ENCODE results near the gene CCDC24.

CCDC24 gene

DNA sequence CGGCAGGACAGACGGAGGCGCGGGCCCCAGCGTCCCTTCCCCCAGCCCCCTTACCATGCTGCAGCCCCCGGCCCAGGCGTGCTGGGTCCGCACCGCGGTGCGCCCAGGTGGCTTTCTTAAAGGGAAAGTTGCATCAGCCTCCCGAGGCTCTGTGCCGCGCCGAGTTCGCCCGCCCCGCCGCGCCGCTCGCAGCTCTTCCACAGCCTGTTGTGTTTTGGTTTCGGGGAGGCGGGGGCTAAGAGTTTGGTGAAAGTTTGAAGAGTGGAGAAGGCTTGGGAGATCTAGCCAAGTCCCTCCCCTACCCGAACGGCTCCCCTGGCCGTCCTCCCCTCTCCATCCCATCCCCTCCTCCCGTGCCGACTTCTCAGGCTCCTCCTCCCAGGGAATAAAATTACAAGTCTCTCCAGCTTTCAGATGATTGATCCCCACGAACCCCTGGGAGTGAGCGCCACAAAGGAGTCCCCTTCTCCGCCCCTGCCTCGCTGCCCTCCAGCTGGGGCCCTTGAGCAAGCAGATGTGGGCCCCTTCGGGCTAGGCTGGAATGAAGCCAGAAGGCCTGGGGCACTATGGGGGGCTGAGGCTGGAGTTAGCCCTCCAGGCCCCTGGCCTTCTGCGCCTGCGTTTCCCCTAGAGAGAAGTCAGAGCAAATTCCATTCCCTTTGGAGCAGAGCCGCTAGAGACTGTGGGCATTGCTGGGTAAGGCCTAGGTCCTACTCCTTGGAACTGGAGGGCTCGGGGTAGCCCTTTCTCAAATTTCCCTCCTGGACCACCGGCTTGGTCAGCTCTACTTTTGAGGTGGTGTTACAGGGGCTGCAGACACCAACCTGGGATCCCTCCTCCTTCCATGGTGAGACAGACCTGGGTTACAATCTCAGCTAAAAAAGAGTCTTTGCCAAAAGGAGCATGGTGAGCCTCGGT lies 40.1 kb downstream of the CCDC24 start, which contains the start of gene SLC6A9:
Gene SLC6A9 (minus strand): TSS at position 211 of the 918 bp plus-strand sequence. CDS start 7,185 bp downstream, outside the sequence.
- peak within 1 kb of the TSS; percentile 45 to 70 for H3K9ac ChIP-seq (ENCODE audit: low read depth in 1 of 2, low read length in 2 of 2)
- peaks cover 45 to 46% of the 10 kb centered on the region in 2 donors for H3K4me1 ChIP-seq (ENCODE audit: control insufficient read depth in 1 of 2, insufficient read depth in 2 of 2, low read length in 2 of 2)
- H3K27me3 ChIP-seq (ENCODE audit: control insufficient read depth in 1 of 2, insufficient read depth in 2 of 2, low read length in 2 of 2) = no peaks in the 10 kb centered on the region
- H3K27ac ChIP-seq (ENCODE audit: low read depth, low read length) = peak within 1 kb of the TSS; percentile 61
- no peaks in the 10 kb centered on the region for H3K36me3 ChIP-seq (ENCODE audit: control insufficient read depth in 1 of 2, insufficient read depth in 2 of 2, low read length in 2 of 2)
- peak within 1 kb of the TSS; percentile 74 to 77 for H3K4me3 ChIP-seq (ENCODE audit: low read depth in 1 of 2, low read length in 2 of 2)
- no peaks in the 10 kb centered on the region for H3K9me3 ChIP-seq (ENCODE audit: control insufficient read depth in 1 of 2, low read length in 2 of 2)

DNA sequence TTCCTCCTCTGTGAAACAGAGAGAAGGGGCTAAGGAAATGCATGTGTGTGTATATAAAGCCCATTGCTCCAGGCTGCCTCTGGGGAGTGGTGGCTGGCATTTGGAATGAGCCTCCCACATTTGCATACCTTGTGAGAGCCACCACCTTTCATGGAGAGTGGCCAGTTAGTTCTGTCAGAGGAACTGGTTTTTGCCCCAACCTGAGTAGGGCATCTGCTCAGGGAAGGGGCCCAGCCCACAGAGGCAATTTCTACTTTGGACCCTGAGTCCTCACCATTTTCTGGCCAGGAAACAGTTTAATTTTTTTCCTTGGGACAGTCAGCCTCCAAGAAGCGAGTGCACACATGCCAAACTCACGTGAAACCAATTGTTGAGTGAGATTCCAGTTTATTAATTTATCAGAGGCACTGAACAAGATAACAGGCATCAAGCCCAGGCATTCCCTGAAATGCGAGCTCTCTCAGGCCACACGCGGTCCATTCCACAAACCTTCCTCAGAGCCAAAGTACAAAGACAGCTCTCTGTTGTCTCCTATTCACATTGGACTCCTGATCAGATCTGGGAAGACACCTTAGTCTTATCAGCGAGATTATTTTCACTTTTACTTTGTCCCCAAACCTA lies 40.9 kb downstream of the CCDC24 start:
- peak overlapping the region in 1 of 2 donors; percentile 74 for H3K4me3 ChIP-seq (ENCODE audit: low read depth in 1 of 2, low read length in 2 of 2)
- H3K9me3 ChIP-seq (ENCODE audit: control insufficient read depth in 1 of 2, low read length in 2 of 2) = no peaks in the 10 kb centered on the region
- H3K36me3 ChIP-seq (ENCODE audit: control insufficient read depth in 1 of 2, insufficient read depth in 2 of 2, low read length in 2 of 2) = no peaks in the 10 kb centered on the region
- no peaks in the 10 kb centered on the region for H3K27me3 ChIP-seq (ENCODE audit: control insufficient read depth in 1 of 2, insufficient read depth in 2 of 2, low read length in 2 of 2)
- no peak overlapping the region for H3K27ac ChIP-seq (ENCODE audit: low read depth, low read length)
- H3K4me1 ChIP-seq (ENCODE audit: control insufficient read depth in 1 of 2, insufficient read depth in 2 of 2, low read length in 2 of 2) = peaks cover 40 to 46% of the 10 kb centered on the region in 2 donors
- H3K9ac ChIP-seq (ENCODE audit: low read depth in 1 of 2, low read length in 2 of 2) = peak overlapping the region in 1 of 2 donors; percentile 45

DNA sequence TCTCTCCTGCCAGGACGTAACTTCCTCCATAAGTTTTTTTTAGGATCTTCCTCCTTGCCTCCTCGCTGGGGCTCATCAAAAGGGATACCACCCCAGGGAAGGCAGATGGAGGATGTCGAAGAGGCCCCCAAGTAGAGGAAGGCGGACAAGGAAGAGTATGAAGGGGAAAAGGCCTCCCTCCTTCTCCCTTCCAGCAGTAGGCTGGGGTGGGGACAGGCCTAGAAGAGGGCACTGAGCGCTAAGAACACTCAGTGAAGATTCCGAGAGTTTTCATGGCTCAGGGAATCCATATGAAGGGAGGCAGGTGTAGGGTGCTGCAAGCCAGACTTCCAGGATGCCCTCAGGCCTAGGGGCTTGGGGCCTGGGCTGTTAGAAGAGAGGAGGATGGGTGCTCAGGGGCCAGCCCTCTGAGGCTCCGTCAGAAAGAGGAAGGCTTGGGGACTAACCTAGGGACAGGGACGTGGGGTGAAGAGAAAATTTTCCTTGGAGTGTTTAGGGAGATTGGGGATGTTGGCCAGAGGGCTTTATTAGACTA lies 41.7 kb downstream of the CCDC24 start:
- peaks cover 40 to 42% of the 10 kb centered on the region in 2 donors for H3K4me1 ChIP-seq (ENCODE audit: control insufficient read depth in 1 of 2, insufficient read depth in 2 of 2, low read length in 2 of 2)

DNA sequence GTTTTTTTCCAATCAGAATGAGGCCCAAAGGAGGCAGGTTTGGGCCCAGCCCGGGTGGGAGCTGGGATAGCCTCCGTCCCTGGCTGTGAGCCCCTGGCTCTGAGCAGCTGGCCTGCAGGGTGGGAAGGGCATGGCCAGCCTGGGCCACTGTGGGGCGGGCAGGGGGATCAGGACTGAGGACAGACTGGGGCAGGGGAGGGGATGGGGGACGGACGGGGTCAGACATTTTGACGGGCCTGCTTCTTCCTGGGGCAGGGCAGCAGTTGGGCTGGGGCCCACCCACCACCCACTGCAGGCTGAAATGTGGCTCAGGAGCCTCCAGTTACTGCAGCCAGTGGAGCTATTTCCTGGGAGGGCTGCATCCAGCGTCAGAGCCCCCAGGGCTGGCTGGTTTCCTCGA lies 42.4 kb downstream of the CCDC24 start:
- no peak overlapping the region for H3K27ac ChIP-seq (ENCODE audit: low read depth, low read length)
- H3K36me3 ChIP-seq (ENCODE audit: control insufficient read depth in 1 of 2, insufficient read depth in 2 of 2, low read length in 2 of 2) = no peaks in the 10 kb centered on the region
- peaks cover 37 to 39% of the 10 kb centered on the region in 2 donors for H3K4me1 ChIP-seq (ENCODE audit: control insufficient read depth in 1 of 2, insufficient read depth in 2 of 2, low read length in 2 of 2)
- H3K27me3 ChIP-seq (ENCODE audit: control insufficient read depth in 1 of 2, insufficient read depth in 2 of 2, low read length in 2 of 2) = no peaks in the 10 kb centered on the region
- H3K4me3 ChIP-seq (ENCODE audit: low read depth in 1 of 2, low read length in 2 of 2) = no peak overlapping the region
- no peaks in the 10 kb centered on the region for H3K9me3 ChIP-seq (ENCODE audit: control insufficient read depth in 1 of 2, low read length in 2 of 2)
- H3K9ac ChIP-seq (ENCODE audit: low read depth in 1 of 2, low read length in 2 of 2) = no peak overlapping the region

More for the DNA sequence above, 41.7 kb downstream of the CCDC24 start:
- H3K36me3 ChIP-seq (ENCODE audit: control insufficient read depth in 1 of 2, insufficient read depth in 2 of 2, low read length in 2 of 2) = no peaks in the 10 kb centered on the region
- H3K27ac ChIP-seq (ENCODE audit: low read depth, low read length) = no peak overlapping the region
- no peaks in the 10 kb centered on the region for H3K9me3 ChIP-seq (ENCODE audit: control insufficient read depth in 1 of 2, low read length in 2 of 2)
- no peak overlapping the region for H3K9ac ChIP-seq (ENCODE audit: low read depth in 1 of 2, low read length in 2 of 2)
- no peak overlapping the region for H3K4me3 ChIP-seq (ENCODE audit: low read depth in 1 of 2, low read length in 2 of 2)
- H3K27me3 ChIP-seq (ENCODE audit: control insufficient read depth in 1 of 2, insufficient read depth in 2 of 2, low read length in 2 of 2) = no peaks in the 10 kb centered on the region

DNA sequence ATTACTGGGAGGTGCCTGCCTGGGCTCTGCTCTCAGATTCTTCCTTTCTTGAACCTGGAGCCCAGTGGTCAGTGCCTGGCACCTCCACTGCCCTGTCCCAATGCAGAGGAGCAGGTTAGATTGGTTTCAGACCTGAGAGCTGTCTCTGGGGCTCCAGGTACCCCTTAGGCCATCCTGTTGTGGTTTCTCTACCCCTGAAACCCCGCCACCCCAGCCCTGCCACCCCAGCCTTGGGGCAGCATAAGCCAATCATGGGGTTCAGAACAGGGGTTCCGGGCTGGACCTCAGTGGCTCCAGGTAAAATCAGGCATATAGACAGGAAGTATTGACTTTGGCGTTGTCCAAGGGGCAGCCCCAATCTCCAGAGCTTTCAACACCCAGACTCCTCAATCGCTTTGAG lies 43.0 kb downstream of the CCDC24 start:
- H3K4me3 ChIP-seq (ENCODE audit: low read depth in 1 of 2, low read length in 2 of 2) = no peak overlapping the region
- no peaks in the 10 kb centered on the region for H3K9me3 ChIP-seq (ENCODE audit: control insufficient read depth in 1 of 2, low read length in 2 of 2)
- H3K4me1 ChIP-seq (ENCODE audit: control insufficient read depth in 1 of 2, insufficient read depth in 2 of 2, low read length in 2 of 2) = peaks cover 30 to 32% of the 10 kb centered on the region in 2 donors
- H3K27me3 ChIP-seq (ENCODE audit: control insufficient read depth in 1 of 2, insufficient read depth in 2 of 2, low read length in 2 of 2) = no peaks in the 10 kb centered on the region
- no peaks in the 10 kb centered on the region for H3K36me3 ChIP-seq (ENCODE audit: control insufficient read depth in 1 of 2, insufficient read depth in 2 of 2, low read length in 2 of 2)
- no peak overlapping the region for H3K27ac ChIP-seq (ENCODE audit: low read depth, low read length)
- no peak overlapping the region for H3K9ac ChIP-seq (ENCODE audit: low read depth in 1 of 2, low read length in 2 of 2)

DNA sequence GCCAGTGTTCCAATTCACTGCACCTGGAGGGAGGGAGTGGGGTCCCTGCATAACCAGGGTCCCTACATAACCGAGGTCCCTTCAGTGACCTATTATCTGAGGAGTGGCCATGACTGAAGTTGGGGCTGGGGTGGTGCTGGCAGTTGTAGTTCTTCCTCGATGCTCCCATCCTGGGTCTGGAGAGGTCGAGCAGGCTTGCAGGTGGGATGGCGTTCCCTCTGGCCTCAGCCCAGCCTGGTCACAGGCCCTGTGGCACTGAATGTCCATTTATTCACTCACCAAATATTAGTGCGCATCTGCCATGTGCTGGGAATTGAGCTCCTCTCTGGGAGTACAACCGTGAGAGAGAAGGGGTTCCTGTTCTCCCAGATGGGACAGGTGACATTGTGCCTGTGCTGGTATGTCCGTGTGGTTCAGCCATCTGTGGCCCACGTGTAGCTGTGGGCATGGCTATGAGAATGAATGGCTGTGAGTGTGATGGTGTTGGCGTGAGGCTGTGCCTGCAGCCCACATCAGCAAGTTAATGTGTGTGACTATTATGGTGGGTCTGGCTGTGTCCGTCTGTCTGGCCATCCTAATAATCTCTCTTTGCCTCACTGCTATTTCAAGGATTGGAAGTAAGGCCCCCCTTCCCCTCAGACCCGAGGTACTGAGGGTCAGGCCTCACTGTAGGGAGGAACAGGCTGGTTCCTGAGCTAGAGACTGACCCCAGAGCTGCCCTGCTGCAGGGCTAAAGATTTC lies 43.7 kb downstream of the CCDC24 start:
- no peak overlapping the region for H3K27ac ChIP-seq (ENCODE audit: low read depth, low read length)

DNA sequence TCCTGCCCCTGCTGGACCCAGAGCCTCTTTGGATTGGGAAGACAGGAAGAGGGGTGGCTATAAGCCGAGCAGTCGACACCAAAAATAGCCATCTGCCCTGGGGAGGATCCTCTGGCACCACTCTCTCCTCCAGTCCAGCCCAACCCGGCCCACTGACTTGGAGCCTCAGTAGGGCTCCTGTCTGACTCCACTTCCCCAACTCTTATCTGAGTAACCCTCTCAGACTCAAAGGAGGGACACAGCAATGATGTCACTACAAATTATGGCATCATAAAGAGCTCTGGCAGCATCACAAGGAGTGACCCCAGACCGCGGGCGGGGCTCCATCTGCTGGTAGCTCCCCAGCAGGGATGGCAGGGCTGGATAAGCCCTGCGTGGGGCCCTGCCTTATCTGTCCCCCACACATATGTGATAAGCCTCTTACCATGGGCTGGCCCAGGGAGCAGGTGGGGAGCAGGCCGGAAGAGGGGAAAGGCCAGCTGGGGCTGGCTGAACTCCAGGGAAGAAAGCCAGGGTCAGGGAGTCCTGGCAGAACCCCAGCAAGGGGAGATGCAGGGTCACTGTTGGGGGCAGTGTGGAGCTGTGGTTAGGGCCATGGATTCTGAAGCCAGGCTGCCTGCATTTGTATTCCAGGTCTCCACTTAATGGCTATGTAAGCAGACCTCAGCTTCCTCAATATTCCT lies 44.5 kb downstream of the CCDC24 start:
- Histone ChIP-seq H3K27ac (ENCODE audit: low read depth, low read length) (no peak overlapping the region), H3K4me1 (ENCODE audit: control insufficient read depth in 1 of 2, insufficient read depth in 2 of 2, low read length in 2 of 2) (peaks cover 27 to 28% of the 10 kb centered on the region in 2 donors), H3K27me3 (ENCODE audit: control insufficient read depth in 1 of 2, insufficient read depth in 2 of 2, low read length in 2 of 2) (no peaks in the 10 kb centered on the region), H3K36me3 (ENCODE audit: control insufficient read depth in 1 of 2, insufficient read depth in 2 of 2, low read length in 2 of 2) (no peaks in the 10 kb centered on the region), H3K9me3 (ENCODE audit: control insufficient read depth in 1 of 2, low read length in 2 of 2) (no peaks in the 10 kb centered on the region), H3K4me3 (ENCODE audit: low read depth in 1 of 2, low read length in 2 of 2) (no peak overlapping the region), H3K9ac (ENCODE audit: low read depth in 1 of 2, low read length in 2 of 2) (no peak overlapping the region)

More for the DNA sequence above, 43.7 kb downstream of the CCDC24 start:
- H3K9ac ChIP-seq (ENCODE audit: low read depth in 1 of 2, low read length in 2 of 2) = no peak overlapping the region
- peaks cover 27 to 28% of the 10 kb centered on the region in 2 donors for H3K4me1 ChIP-seq (ENCODE audit: control insufficient read depth in 1 of 2, insufficient read depth in 2 of 2, low read length in 2 of 2)
- H3K36me3 ChIP-seq (ENCODE audit: control insufficient read depth in 1 of 2, insufficient read depth in 2 of 2, low read length in 2 of 2) = no peaks in the 10 kb centered on the region
- no peaks in the 10 kb centered on the region for H3K27me3 ChIP-seq (ENCODE audit: control insufficient read depth in 1 of 2, insufficient read depth in 2 of 2, low read length in 2 of 2)
- no peaks in the 10 kb centered on the region for H3K9me3 ChIP-seq (ENCODE audit: control insufficient read depth in 1 of 2, low read length in 2 of 2)
- H3K4me3 ChIP-seq (ENCODE audit: low read depth in 1 of 2, low read length in 2 of 2) = no peak overlapping the region

DNA sequence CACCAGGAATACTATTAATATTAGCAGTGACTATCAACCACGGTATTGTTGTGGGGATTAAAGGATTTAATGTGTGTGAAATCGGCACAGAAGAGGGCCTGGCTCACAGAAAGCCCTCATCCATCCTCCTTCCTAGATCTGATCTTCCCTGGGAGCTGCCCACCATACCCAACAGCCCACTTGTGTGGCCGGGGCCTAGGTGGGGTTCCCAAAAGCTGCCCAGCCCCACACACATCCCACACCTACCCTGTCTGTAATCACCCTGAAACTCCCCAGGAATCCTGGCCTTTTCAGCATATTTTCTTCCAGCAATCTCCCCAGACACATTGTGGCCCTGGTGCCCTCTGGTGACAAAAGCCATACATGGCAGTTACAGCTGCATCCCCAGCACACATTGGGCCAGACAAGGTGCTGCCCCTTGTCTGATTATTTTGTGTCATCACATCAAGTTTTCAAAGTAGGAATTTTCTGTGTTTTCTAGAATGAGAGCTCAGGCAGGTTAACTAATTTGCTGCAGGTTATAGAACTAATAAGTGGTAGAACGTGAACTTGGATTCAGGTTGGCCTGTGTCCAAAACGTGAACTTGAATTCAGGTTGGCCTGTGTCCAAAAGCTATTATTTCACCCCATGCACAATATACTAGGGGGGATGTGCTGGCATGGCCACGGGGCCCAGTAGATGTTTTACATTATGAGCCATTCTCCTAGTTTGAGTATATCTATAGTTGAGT lies 45.2 kb downstream of the CCDC24 start:
- Histone ChIP-seq H3K27ac (ENCODE audit: low read depth, low read length) (no peak overlapping the region), H3K36me3 (ENCODE audit: control insufficient read depth in 1 of 2, insufficient read depth in 2 of 2, low read length in 2 of 2) (no peaks in the 10 kb centered on the region), H3K9me3 (ENCODE audit: control insufficient read depth in 1 of 2, low read length in 2 of 2) (no peaks in the 10 kb centered on the region), H3K4me3 (ENCODE audit: low read depth in 1 of 2, low read length in 2 of 2) (no peak overlapping the region), H3K27me3 (ENCODE audit: control insufficient read depth in 1 of 2, insufficient read depth in 2 of 2, low read length in 2 of 2) (no peaks in the 10 kb centered on the region), H3K9ac (ENCODE audit: low read depth in 1 of 2, low read length in 2 of 2) (no peak overlapping the region), H3K4me1 (ENCODE audit: control insufficient read depth in 1 of 2, insufficient read depth in 2 of 2, low read length in 2 of 2) (peaks cover 22 to 26% of the 10 kb centered on the region in 2 donors)

DNA sequence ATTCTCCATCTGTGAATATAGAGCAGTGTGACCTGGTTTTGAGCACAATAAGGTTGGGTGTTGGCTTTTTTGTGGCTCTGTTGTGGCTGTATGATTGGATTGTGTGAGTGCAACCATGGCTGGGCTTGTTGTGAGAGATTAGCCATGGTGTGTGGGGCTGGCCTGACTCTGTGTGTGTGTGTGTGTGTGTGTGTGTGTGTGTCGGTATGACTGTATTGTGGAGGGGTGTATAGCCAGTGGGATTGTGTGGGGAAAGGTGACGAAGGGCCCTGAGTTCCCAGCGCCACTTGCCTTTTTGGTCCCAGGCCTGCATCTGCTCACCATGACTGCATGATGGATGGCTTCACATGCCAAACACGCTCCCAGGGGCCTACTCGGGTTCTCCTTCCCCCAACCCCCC lies 45.8 kb downstream of the CCDC24 start:
- H3K9me3 ChIP-seq (ENCODE audit: control insufficient read depth in 1 of 2, low read length in 2 of 2) = no peaks in the 10 kb centered on the region
- no peak overlapping the region for H3K4me3 ChIP-seq (ENCODE audit: low read depth in 1 of 2, low read length in 2 of 2)
- H3K9ac ChIP-seq (ENCODE audit: low read depth in 1 of 2, low read length in 2 of 2) = no peak overlapping the region
- peaks cover 16 to 20% of the 10 kb centered on the region in 2 donors for H3K4me1 ChIP-seq (ENCODE audit: control insufficient read depth in 1 of 2, insufficient read depth in 2 of 2, low read length in 2 of 2)
- H3K36me3 ChIP-seq (ENCODE audit: control insufficient read depth in 1 of 2, insufficient read depth in 2 of 2, low read length in 2 of 2) = no peaks in the 10 kb centered on the region
- H3K27me3 ChIP-seq (ENCODE audit: control insufficient read depth in 1 of 2, insufficient read depth in 2 of 2, low read length in 2 of 2) = no peaks in the 10 kb centered on the region
- no peak overlapping the region for H3K27ac ChIP-seq (ENCODE audit: low read depth, low read length)

Measured in duodenal mucosa (tissue), 2 donors.